PFSK-1 (cell line): ENCODE data around the gene MGARP.

Experiments
- FOXP2 ChIP-seq: optimal IDR thresholded peaks from 2 replicates; pipeline ENCODE3; 2011; ENCODE audit warnings: borderline replicate concordance, control low read depth, inconsistent platforms; ENCODE audit not compliant: insufficient read depth; ENCODE audit errors: extremely low read length, extremely low read depth
- POLR2AphosphoS5 ChIP-seq: IDR thresholded peaks from 2 replicates; pipeline ENCODE4 v1.6.1; 2012; ENCODE audit warnings: low read depth, mild to moderate bottlenecking, control low read depth, low read length, moderate library complexity
- SIN3A ChIP-seq: IDR thresholded peaks from 2 replicates; pipeline ENCODE4 v1.6.1; 2012; ENCODE audit warnings: mild to moderate bottlenecking, low read length, moderate library complexity, borderline replicate concordance; ENCODE audit not compliant: insufficient read depth
- TAF1 ChIP-seq: IDR thresholded peaks from 2 replicates; pipeline ENCODE4 v1.6.1; 2012; ENCODE audit warnings: low read length, control low read depth, borderline replicate concordance; ENCODE audit not compliant: insufficient read depth
- TF ChIP-seq, protein P1 (sequence below), 2 experiments: IDR thresholded peaks; 2 replicates each; pipeline versions ENCODE4 v1.6.1 to v1.8.0; 2011 to 2012; ENCODE audit warnings: low read depth in 2 of 2, low read length in 2 of 2, control low read depth in 1 of 2, inconsistent platforms in 1 of 2, mild to moderate bottlenecking in 1 of 2, moderate library complexity in 1 of 2; ENCODE audit not compliant: insufficient read depth in 1 of 2

MGARP gene

DNA sequence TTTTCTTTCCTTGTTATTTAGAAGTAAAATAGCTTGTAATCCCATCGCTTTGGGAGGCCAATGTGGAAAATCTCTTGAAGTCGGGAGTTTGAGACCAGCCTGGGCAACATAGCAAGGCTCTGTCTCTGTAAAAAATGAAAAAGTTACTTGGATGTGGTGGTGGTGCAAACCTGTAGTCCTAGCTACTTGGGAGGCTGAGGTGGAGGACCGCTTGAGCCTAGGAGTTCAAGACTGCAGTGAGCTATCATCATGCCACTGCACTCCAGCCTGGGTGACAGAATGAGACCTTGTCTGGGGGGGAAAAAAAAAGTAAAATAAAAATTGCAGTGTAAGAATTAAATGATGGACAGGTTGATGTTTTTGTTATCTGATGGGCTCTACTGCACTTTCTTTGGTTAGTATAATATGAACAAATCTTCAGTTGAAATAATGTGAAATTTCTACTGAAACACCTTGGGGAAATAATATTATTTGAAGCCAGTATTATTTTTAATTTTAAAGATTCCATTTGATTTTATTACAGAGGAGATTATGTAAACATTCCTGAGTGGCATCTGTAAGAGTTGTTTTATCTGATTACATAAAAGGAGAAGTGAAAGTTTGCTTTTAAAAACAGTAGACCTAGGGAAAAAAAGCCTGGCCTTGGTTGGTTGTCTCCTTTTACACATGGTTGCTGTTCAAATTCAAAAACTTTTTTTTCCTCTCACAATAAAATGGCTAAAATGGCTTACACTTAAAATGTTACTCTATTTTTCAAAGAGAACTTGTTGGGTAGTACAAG, 32.7 kb upstream of the MGARP start:
- no peak for TF ChIP-seq FOXP2
- TF ChIP-seq TAF1, result no peak
- no peak for TF ChIP-seq POLR2AphosphoS5
- no peak for TF ChIP-seq SIN3A
- TF ChIP-seq, protein P1, sequence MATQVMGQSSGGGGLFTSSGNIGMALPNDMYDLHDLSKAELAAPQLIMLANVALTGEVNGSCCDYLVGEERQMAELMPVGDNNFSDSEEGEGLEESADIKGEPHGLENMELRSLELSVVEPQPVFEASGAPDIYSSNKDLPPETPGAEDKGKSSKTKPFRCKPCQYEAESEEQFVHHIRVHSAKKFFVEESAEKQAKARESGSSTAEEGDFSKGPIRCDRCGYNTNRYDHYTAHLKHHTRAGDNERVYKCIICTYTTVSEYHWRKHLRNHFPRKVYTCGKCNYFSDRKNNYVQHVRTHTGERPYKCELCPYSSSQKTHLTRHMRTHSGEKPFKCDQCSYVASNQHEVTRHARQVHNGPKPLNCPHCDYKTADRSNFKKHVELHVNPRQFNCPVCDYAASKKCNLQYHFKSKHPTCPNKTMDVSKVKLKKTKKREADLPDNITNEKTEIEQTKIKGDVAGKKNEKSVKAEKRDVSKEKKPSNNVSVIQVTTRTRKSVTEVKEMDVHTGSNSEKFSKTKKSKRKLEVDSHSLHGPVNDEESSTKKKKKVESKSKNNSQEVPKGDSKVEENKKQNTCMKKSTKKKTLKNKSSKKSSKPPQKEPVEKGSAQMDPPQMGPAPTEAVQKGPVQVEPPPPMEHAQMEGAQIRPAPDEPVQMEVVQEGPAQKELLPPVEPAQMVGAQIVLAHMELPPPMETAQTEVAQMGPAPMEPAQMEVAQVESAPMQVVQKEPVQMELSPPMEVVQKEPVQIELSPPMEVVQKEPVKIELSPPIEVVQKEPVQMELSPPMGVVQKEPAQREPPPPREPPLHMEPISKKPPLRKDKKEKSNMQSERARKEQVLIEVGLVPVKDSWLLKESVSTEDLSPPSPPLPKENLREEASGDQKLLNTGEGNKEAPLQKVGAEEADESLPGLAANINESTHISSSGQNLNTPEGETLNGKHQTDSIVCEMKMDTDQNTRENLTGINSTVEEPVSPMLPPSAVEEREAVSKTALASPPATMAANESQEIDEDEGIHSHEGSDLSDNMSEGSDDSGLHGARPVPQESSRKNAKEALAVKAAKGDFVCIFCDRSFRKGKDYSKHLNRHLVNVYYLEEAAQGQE (IDR thresholded peaks at IDR 0.05; ENCODE audit: insufficient read depth in 1 of 2, low read depth in 2 of 2, low read length in 2 of 2), result no peak

DNA sequence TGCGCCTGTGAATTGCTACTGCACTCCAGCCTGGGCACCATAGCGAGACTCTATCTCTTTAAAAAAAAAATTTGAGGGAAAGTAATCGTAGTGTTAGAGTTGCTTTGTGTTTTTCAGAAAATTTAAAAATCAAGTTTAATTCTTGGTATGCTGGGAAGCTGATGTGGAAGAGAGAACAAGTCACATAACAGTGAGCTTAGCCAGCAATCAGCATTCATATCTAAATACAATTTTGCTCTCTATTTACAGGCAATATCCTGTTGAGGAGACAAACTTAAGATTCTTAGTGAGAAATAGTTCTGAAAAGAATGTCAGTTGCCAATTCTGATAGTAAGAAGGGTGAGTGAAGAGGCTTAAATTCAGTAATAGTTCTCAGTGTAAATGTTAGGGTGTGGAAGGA, 31.9 kb upstream of the MGARP start:
- TF ChIP-seq TAF1 (no peak), POLR2AphosphoS5 (no peak), SIN3A (no peak), FOXP2 (no peak)
- TF ChIP-seq, protein P1 (IDR thresholded peaks at IDR 0.05; ENCODE audit: insufficient read depth in 1 of 2, low read depth in 2 of 2, low read length in 2 of 2), result no peak

DNA sequence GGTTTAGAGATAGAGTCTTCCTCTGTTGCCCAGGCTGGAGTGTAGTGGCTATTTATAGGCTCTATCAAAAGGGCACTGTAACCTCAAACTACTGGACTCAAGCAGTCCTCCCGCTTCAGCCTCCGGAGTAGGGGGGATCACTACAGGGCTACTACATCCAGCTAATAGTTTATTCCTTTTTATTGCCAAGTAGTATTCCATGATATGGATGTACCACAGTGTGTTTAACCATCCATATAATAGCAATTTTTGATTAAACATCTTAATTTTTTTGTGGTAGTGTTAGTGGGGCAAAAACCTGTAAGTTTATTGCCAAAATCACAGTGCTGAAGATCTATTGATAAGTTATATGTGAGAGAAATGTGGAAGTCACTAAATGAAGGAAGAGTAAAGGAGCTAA, 24.9 kb upstream of the MGARP start:
- TF ChIP-seq TAF1, result no peak
- TF ChIP-seq, protein P1 (IDR thresholded peaks at IDR 0.05; ENCODE audit: insufficient read depth in 1 of 2, low read depth in 2 of 2, low read length in 2 of 2), result no peak
- TF ChIP-seq POLR2AphosphoS5, result no peak
- no peak for TF ChIP-seq FOXP2
- no peak for TF ChIP-seq SIN3A

DNA sequence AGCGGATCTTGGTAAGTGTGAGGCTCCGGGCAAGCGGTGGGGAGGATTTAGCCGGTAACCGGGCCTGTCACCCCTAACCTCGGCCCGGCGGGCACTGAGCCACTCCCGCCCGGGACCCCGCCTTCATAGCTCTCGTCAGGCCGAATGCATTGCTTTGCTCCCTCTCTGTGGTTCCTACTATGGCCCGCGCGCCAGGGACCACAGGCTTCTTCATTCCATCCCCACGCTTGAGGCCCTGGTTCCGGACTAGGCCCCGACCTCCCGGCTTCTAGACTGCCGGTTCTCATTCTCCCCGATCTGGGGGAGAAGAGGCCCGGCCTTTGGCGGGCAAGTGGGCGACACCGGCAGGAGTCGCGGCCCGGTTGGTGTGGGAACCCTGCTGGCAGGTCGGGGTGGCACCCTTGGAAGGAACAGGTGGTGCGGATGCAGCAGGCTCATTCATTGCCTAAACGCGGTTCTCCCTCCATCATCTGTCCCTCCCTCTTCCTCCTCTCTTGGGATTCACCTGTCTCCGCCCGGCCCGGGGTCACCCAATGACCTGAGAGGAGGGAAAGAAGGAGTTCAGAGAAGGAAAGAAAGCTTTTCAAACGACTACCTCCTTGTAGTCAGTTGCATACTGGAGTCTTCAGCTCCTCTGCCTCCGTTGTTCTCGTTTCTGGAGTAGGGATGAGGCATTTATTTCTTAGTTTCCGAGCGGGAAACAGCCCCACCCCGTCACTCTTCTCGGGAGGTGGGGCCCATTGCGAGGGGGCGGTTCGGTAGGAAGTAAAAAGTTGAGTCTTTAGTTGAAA, 22.0 kb upstream of the MGARP start, which contains the start of gene NDUFC1:
Gene NDUFC1 (minus strand): TSS at position 657 of the 791 bp plus-strand sequence. CDS start 6,679 bp downstream, outside the sequence.
- TF ChIP-seq TAF1, result peak; percentile 35; the same call in 1 of the 2 replicates
- TF ChIP-seq SIN3A, result peak; percentile 54; the same call in 1 of the 2 replicates
- TF ChIP-seq, protein P1 (IDR thresholded peaks at IDR 0.05; ENCODE audit: insufficient read depth in 1 of 2, low read depth in 2 of 2, low read length in 2 of 2), result no peak
- no peak for TF ChIP-seq FOXP2
- peak; percentile 63; the same call in 1 of the 2 replicates for TF ChIP-seq POLR2AphosphoS5
